Loucy (cell line): ENCODE data around the gene ALKBH1.

Experiments used
- H2AFZ ChIP-seq: fragments of 200-600 bp; sonication (generic); 2 replicates; pipeline ENCODE4 v1.6.0; 2016; ENCODE audit warnings: antibody characterized with exemption, mild to moderate bottlenecking, low read length, moderate library complexity
- H3F3A ChIP-seq: fragments of 200-600 bp; 2 replicates; pipeline ENCODE4 v1.6.0; 2016; ENCODE audit warnings: antibody characterized with exemption, low read depth, mild to moderate bottlenecking
- H3K27me3 ChIP-seq: fragments of 200-600 bp; sonication (generic); 2 replicates; pipeline ENCODE4 v1.6.1; 2014; ENCODE audit warnings: low read length, mild to moderate bottlenecking; ENCODE audit not compliant: insufficient read depth, poor library complexity, severe bottlenecking
- H3K36me3 ChIP-seq: fragments of 200-600 bp; sonication (generic); 2 replicates; pipeline ENCODE4 v1.6.1; 2016; ENCODE audit warnings: low read length; ENCODE audit not compliant: insufficient read depth
- H3K4me1 ChIP-seq: fragments of 200-600 bp; sonication (generic); 2 replicates; pipeline ENCODE4 v1.5.1; 2014; ENCODE audit warnings: low read length, mild to moderate bottlenecking; ENCODE audit not compliant: insufficient read depth, poor library complexity, severe bottlenecking
- H3K4me2 ChIP-seq: fragments of 200-600 bp; sonication (generic); 2 replicates; pipeline ENCODE4 v1.6.0; 2014; ENCODE audit warnings: antibody characterized with exemption, low read length, low read depth, mild to moderate bottlenecking; ENCODE audit not compliant: poor library complexity, severe bottlenecking
- H3K4me3 ChIP-seq: fragments of 200-600 bp; sonication (generic); 2 replicates; pipeline ENCODE4 v1.5.1; 2014; ENCODE audit warnings: low read length, mild to moderate bottlenecking, mixed read lengths; ENCODE audit not compliant: poor library complexity, severe bottlenecking
- H3K79me2 ChIP-seq: fragments of 200-600 bp; sonication (generic); 2 replicates; pipeline ENCODE4 v1.6.1; 2014; ENCODE audit warnings: low read length; ENCODE audit not compliant: insufficient read depth
- H3K9ac ChIP-seq: fragments of 200-600 bp; sonication (generic); 2 replicates; pipeline ENCODE4 v1.6.0; 2014; ENCODE audit warnings: mild to moderate bottlenecking, low read depth, low read length, moderate library complexity; ENCODE audit not compliant: poor library complexity, severe bottlenecking
- H3K9me2 ChIP-seq: fragments of 200-600 bp; sonication (generic); replicated peaks from 2 replicates; pipeline ENCODE4 v1.6.1; 2016; ENCODE audit warnings: low read depth, low read length, mixed read lengths
- H3K9me3 ChIP-seq: fragments of 200-600 bp; sonication (generic); 2 replicates; pipeline ENCODE4 v1.6.1; 2014; ENCODE audit warnings: mild to moderate bottlenecking, antibody characterized with exemption, low read length, low read depth; ENCODE audit not compliant: insufficient read depth
- H4K20me1 ChIP-seq: fragments of 200-600 bp; sonication (generic); 2 replicates; pipeline ENCODE4 v1.6.0; 2014; ENCODE audit warnings: antibody characterized with exemption, low read length, mild to moderate bottlenecking; ENCODE audit not compliant: insufficient read depth, poor library complexity, severe bottlenecking
- EZH2phosphoT487 ChIP-seq: fragments of 200-600 bp; IDR thresholded peaks from 2 replicates; pipeline ENCODE4 v1.6.1; 2018; ENCODE audit warnings: antibody characterized with exemption, mild to moderate bottlenecking, moderate library complexity, borderline replicate concordance
- TF ChIP-seq, protein P1 (sequence below): fragments of 200-600 bp; sonication (generic); conservative IDR thresholded peaks from 2 replicates; pipeline ENCODE4 v1.5.1; 2014; ENCODE audit warnings: mild to moderate bottlenecking, antibody characterized with exemption, low read length

The ALKBH1 gene

DNA sequence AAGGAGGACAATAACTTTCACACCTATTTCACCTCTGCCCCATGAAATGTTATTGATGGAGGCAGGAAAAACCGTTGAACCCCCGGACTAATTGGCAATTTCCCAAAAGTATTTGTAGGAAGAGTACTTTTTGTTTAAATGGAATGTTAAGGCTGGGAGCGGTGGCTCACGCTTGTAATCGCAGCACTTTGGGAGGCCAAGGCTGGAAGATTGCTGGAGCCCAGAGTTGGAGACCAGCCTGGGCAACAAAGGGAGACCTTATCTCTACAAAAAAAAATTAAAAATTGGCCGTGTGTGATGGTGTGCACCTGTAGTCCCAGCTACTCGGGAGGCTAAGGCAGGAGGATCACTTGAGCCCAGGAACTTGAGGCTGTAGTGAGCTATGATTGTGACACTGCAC lies 65.4 kb downstream of the ALKBH1 start:
- Histone ChIP-seq H3K36me3 (no peaks in the 10 kb centered on the region), H3K27me3 (no peaks in the 10 kb centered on the region), H3F3A (no peaks in the 10 kb centered on the region), H3K9ac (no peak overlapping the region), H2AFZ (no peak overlapping the region), H3K4me1 (no peaks in the 10 kb centered on the region), H3K4me2 (no peak overlapping the region), H3K9me2 (no peaks in the 10 kb centered on the region), H3K9me3 (no peaks in the 10 kb centered on the region), H4K20me1 (no peaks in the 10 kb centered on the region), H3K4me3 (no peak overlapping the region), H3K79me2 (no peaks in the 10 kb centered on the region)
- TF ChIP-seq, protein P1, sequence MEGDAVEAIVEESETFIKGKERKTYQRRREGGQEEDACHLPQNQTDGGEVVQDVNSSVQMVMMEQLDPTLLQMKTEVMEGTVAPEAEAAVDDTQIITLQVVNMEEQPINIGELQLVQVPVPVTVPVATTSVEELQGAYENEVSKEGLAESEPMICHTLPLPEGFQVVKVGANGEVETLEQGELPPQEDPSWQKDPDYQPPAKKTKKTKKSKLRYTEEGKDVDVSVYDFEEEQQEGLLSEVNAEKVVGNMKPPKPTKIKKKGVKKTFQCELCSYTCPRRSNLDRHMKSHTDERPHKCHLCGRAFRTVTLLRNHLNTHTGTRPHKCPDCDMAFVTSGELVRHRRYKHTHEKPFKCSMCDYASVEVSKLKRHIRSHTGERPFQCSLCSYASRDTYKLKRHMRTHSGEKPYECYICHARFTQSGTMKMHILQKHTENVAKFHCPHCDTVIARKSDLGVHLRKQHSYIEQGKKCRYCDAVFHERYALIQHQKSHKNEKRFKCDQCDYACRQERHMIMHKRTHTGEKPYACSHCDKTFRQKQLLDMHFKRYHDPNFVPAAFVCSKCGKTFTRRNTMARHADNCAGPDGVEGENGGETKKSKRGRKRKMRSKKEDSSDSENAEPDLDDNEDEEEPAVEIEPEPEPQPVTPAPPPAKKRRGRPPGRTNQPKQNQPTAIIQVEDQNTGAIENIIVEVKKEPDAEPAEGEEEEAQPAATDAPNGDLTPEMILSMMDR: no peak
- no peak for TF ChIP-seq EZH2phosphoT487

DNA sequence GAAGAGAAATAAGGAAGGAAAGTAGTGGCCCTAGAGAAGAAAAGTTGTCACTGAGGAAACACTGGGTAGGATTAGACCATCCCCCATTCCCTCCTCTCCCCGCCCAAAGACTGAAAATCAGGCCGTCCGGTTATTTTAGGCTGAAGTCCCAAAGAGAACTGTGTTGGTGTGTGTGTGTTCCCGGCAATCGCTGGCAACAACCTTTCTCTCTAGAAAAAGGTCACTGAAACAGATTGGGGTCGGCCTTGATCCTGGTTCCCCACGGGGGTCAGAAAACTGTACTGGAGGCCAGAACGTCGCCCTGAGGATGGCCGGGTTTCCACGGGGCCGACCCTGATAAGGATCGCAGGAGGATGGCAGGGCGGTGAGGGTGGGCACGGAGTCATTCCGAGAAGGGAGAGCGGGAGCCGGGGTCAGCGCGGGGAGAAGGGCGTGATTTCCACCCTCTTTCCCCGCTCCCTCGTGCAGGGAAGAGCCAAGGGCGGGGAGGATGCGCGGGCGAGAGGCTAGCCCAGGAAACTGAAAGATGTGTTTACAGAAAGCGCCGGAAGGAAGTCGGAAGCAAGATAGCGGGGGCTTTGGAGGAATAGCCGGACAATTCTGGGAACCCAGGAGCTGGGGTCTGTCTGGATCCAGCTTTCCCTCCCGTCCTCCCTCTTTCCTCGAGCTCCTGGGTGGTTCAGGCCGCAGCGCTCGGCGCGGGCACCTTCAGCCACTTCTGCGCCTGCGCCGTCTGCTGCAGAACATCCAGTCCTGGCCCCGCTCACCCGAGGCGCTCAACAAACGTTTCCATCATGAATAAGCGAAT lies 66.1 kb downstream of the ALKBH1 start:
- Histone ChIP-seq H3K9me2 (no peaks in the 10 kb centered on the region), H3K36me3 (no peaks in the 10 kb centered on the region), H3K4me2 (no peak overlapping the region), H3K4me1 (no peaks in the 10 kb centered on the region), H3K27me3 (no peaks in the 10 kb centered on the region), H3K9me3 (no peaks in the 10 kb centered on the region), H3K4me3 (no peak overlapping the region), H4K20me1 (no peaks in the 10 kb centered on the region), H3K9ac (no peak overlapping the region), H3F3A (no peaks in the 10 kb centered on the region), H2AFZ (no peak overlapping the region), H3K79me2 (no peaks in the 10 kb centered on the region)
- no peak for TF ChIP-seq EZH2phosphoT487
- TF ChIP-seq, protein P1: no peak

DNA sequence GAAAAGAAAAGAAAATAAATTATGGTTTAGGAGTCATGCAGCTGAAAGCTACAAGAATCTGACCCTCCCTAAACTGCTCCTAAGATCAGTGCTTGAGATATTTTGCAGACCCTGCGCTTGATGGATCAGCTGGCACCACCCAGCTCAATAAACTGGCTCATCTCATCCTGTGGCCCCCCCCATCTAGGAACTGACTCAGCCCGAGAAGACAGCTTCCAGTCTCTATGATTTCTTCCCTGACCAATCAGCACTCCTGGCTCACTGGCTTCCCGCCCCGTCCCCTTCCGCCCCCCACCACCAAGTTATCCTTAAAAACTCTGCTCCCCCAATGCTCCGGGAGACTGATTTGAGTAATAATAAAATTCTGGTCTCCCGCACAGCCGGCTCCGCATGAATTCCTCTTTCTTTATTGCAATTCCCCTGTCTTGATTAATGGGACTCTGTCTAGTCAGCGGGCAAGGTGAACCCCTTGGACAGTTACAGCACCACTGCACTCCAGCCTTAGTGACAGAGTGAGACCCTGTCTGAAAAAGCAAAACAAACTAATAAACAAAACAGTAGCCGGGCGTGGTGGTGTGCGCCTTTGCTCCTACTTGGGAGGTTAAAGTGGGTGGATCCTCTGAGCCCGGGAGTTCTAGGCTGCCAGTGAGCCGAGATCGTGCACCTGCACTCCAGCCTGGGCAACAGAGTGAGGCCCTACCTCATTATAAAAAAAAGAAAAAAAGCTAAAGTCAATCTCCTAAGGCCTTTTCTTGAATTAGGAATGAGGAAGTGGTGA lies 66.9 kb downstream of the ALKBH1 start:
- no peak overlapping the region for H3K9ac ChIP-seq
- no peaks in the 10 kb centered on the region for H3K27me3 ChIP-seq
- no peak overlapping the region for H3K4me3 ChIP-seq
- no peak overlapping the region for H3K4me2 ChIP-seq
- H3K9me2 ChIP-seq: no peaks in the 10 kb centered on the region
- no peaks in the 10 kb centered on the region for H3K4me1 ChIP-seq
- no peaks in the 10 kb centered on the region for H3K79me2 ChIP-seq
- H3K36me3 ChIP-seq: no peaks in the 10 kb centered on the region
- H2AFZ ChIP-seq: no peak overlapping the region
- no peaks in the 10 kb centered on the region for H3K9me3 ChIP-seq
- H3F3A ChIP-seq: no peaks in the 10 kb centered on the region
- H4K20me1 ChIP-seq: no peaks in the 10 kb centered on the region
- TF ChIP-seq, protein P1: no peak
- no peak for TF ChIP-seq EZH2phosphoT487
